ENCODE measurements around the gene THEM5.
"Not testable (repeated sequence)": the region's sequence is repeated elsewhere in the genome, so short reads cannot be mapped to it uniquely, and the experiment has no call there.

The THEM5 gene

DNA sequence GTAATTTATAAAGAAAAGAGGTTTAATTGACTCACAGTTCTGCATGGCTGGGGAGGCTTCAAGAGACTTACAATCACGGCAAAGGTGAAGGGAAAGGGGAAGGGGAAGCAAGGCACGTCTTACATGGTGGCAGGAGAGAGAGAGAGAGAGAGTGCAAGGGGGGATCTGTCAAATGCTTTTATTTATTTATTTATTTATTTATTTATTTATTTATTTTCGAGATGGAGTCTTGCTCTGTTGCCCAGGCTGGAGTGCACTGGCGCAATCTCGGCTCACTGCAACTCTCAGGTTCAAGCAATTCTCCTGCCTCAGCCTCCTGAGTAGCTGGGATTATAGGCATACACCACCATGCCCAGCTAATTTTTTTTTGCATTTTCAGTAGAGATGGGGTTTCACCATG is 29.4 kb upstream of the THEM5 start:
- H4K20me1 ChIP-seq (ENCODE audit: insufficient read depth, low read length); ATAC-seq (ENCODE audit: insufficient read depth, low read depth); H3K27ac ChIP-seq (ENCODE audit: low read length); DNase-seq; H3K4me3 ChIP-seq (ENCODE audit: low read depth in 1 of 2, low read length in 2 of 2); H3K4me1 ChIP-seq (ENCODE audit: insufficient read depth, low read length); H3K4me2 ChIP-seq (ENCODE audit: insufficient read depth, low read length); H2AFZ ChIP-seq (ENCODE audit: low read depth, low read length); H3K27me3 ChIP-seq (ENCODE audit: insufficient read depth, low read length, poor library complexity); H3K36me3 ChIP-seq (ENCODE audit: insufficient read depth, low read length); H3K9me3 ChIP-seq (ENCODE audit: insufficient read depth, low read length, severe bottlenecking); H3K9ac ChIP-seq (ENCODE audit: low read depth, low read length); H3K79me2 ChIP-seq (ENCODE audit: insufficient read depth, low read length): not testable (repeated sequence)

DNA sequence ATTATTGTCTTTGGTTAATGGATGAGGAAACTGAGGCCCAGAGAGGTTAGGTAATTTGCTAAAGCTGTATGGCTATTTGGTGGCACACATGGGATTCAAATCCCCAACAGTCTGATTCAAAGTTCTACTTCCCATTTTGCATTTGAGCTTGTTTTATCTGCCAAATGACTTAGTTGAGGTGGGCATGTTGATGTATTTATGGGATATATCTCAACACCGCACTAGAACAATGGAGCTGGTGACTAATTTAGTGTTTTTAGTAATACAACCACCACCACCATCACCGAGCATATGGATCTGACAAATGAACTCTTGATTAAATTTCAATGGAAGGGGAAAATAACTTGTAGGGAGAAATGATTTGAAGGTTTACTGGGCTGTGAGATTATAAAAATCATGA is 29.0 kb upstream of the THEM5 start:
- Histone ChIP-seq H3K9me3 (ENCODE audit: insufficient read depth, low read length, severe bottlenecking) (no peaks in the 10 kb centered on the region), H3K4me1 (ENCODE audit: insufficient read depth, low read length) (no peaks in the 10 kb centered on the region), H3K36me3 (ENCODE audit: insufficient read depth, low read length) (no peaks in the 10 kb centered on the region), H3K79me2 (ENCODE audit: insufficient read depth, low read length) (no peaks in the 10 kb centered on the region), H4K20me1 (ENCODE audit: insufficient read depth, low read length) (no peaks in the 10 kb centered on the region), H3K9ac (ENCODE audit: low read depth, low read length) (no peak overlapping the region), H3K27ac (ENCODE audit: low read length) (no peak overlapping the region), H3K4me3 (ENCODE audit: low read depth in 1 of 2, low read length in 2 of 2) (no peak overlapping the region), H3K27me3 (ENCODE audit: insufficient read depth, low read length, poor library complexity) (peaks cover 6% of the 10 kb centered on the region), H3K4me2 (ENCODE audit: insufficient read depth, low read length) (no peak overlapping the region), H2AFZ (ENCODE audit: low read depth, low read length) (no peak overlapping the region)
- no peak for DNase-seq
- TF ChIP-seq, protein P1, sequence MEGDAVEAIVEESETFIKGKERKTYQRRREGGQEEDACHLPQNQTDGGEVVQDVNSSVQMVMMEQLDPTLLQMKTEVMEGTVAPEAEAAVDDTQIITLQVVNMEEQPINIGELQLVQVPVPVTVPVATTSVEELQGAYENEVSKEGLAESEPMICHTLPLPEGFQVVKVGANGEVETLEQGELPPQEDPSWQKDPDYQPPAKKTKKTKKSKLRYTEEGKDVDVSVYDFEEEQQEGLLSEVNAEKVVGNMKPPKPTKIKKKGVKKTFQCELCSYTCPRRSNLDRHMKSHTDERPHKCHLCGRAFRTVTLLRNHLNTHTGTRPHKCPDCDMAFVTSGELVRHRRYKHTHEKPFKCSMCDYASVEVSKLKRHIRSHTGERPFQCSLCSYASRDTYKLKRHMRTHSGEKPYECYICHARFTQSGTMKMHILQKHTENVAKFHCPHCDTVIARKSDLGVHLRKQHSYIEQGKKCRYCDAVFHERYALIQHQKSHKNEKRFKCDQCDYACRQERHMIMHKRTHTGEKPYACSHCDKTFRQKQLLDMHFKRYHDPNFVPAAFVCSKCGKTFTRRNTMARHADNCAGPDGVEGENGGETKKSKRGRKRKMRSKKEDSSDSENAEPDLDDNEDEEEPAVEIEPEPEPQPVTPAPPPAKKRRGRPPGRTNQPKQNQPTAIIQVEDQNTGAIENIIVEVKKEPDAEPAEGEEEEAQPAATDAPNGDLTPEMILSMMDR (IDR thresholded peaks at IDR 0.05; ENCODE audit: borderline replicate concordance, extremely low read depth, low read length, poor library complexity, severe bottlenecking) = no peak
- TF ChIP-seq EZH2 (IDR thresholded peaks at IDR 0.05; ENCODE audit: borderline replicate concordance, low read depth, low read length, severe bottlenecking) = no peak
- no peak for ATAC-seq (ENCODE audit: insufficient read depth, low read depth)

DNA sequence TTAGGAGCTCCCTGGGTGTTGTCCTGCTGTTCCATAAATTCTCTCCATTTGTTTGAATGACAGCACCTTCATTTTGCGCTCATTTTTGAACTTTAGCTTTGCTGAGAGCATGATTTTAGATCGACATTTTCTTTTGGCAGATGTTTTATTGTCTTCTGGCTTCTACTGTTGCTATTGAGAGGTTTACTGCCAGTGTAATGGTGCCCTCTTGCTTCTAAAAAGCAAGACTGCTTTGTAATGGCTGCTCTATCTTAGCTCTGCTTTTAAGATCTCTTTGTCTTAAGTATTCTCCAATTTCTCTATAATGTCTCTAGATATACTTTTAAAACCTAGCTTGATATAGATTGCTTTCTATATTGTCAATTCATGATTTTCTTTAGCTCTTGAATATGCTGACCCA is 28.0 kb upstream of the THEM5 start:
- TF ChIP-seq, protein P1 (IDR thresholded peaks at IDR 0.05; ENCODE audit: borderline replicate concordance, extremely low read depth, low read length, poor library complexity, severe bottlenecking) = peak; percentile 52
- TF ChIP-seq EZH2 (IDR thresholded peaks at IDR 0.05; ENCODE audit: borderline replicate concordance, low read depth, low read length, severe bottlenecking) = no peak
- Histone ChIP-seq H3K4me3 (ENCODE audit: low read depth in 1 of 2, low read length in 2 of 2) (no peak overlapping the region), H3K79me2 (ENCODE audit: insufficient read depth, low read length) (no peaks in the 10 kb centered on the region), H3K4me1 (ENCODE audit: insufficient read depth, low read length) (no peaks in the 10 kb centered on the region), H3K9me3 (ENCODE audit: insufficient read depth, low read length, severe bottlenecking) (no peaks in the 10 kb centered on the region), H4K20me1 (ENCODE audit: insufficient read depth, low read length) (no peaks in the 10 kb centered on the region), H3K9ac (ENCODE audit: low read depth, low read length) (no peak overlapping the region), H2AFZ (ENCODE audit: low read depth, low read length) (no peak overlapping the region), H3K36me3 (ENCODE audit: insufficient read depth, low read length) (no peaks in the 10 kb centered on the region), H3K4me2 (ENCODE audit: insufficient read depth, low read length) (no peak overlapping the region), H3K27me3 (ENCODE audit: insufficient read depth, low read length, poor library complexity) (peaks cover 9% of the 10 kb centered on the region), H3K27ac (ENCODE audit: low read length) (no peak overlapping the region)
- ATAC-seq (ENCODE audit: insufficient read depth, low read depth) (no peak), DNase-seq (no peak)

DNA sequence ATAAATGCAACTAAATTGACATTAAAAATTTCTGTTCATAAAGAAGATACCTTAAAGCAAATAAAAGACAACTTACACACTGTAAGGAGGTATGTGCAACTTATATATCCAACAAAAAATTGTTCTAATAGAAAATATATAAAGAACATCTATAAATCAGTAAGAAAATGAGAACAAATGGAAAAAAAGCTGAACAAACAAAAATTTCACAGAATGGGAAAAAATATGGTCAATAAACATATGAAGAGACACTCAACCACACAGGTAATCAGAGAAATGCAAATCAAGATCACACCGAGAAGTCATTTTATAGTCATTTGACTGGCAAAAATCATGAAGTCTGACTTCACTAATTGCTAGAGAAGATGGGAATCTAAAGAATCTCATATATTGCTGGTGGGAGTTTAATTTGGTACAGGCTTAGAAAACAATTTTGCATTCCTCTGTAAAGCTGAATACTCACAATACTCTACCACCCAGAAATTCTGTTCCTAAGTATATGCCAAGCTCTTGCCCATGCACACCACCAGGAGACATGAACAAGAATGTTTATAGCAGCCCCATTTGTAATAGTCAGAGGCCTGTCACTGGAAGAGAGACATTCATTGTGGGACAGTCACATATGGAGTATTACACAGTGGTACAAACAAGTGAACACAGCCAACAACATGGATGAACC is 22.0 kb upstream of the THEM5 start:
- H3K79me2 ChIP-seq (ENCODE audit: insufficient read depth, low read length) = no peaks in the 10 kb centered on the region
- H3K4me3 ChIP-seq (ENCODE audit: low read depth in 1 of 2, low read length in 2 of 2) = no peak overlapping the region
- ATAC-seq (ENCODE audit: insufficient read depth, low read depth) = no peak
- no peak for DNase-seq
- H3K27ac ChIP-seq (ENCODE audit: low read length) = no peak overlapping the region
- H3K9me3 ChIP-seq (ENCODE audit: insufficient read depth, low read length, severe bottlenecking) = no peaks in the 10 kb centered on the region
- no peak for TF ChIP-seq EZH2 (IDR thresholded peaks at IDR 0.05; ENCODE audit: borderline replicate concordance, low read depth, low read length, severe bottlenecking)
- TF ChIP-seq, protein P1 (IDR thresholded peaks at IDR 0.05; ENCODE audit: borderline replicate concordance, extremely low read depth, low read length, poor library complexity, severe bottlenecking) = no peak
- no peaks in the 10 kb centered on the region for H3K36me3 ChIP-seq (ENCODE audit: insufficient read depth, low read length)
- H3K27me3 ChIP-seq (ENCODE audit: insufficient read depth, low read length, poor library complexity) = peaks cover 13% of the 10 kb centered on the region
- H4K20me1 ChIP-seq (ENCODE audit: insufficient read depth, low read length) = no peaks in the 10 kb centered on the region
- no peak overlapping the region for H3K4me2 ChIP-seq (ENCODE audit: insufficient read depth, low read length)
- H3K9ac ChIP-seq (ENCODE audit: low read depth, low read length) = no peak overlapping the region
- no peak overlapping the region for H2AFZ ChIP-seq (ENCODE audit: low read depth, low read length)
- H3K4me1 ChIP-seq (ENCODE audit: insufficient read depth, low read length) = peaks cover 9% of the 10 kb centered on the region

DNA sequence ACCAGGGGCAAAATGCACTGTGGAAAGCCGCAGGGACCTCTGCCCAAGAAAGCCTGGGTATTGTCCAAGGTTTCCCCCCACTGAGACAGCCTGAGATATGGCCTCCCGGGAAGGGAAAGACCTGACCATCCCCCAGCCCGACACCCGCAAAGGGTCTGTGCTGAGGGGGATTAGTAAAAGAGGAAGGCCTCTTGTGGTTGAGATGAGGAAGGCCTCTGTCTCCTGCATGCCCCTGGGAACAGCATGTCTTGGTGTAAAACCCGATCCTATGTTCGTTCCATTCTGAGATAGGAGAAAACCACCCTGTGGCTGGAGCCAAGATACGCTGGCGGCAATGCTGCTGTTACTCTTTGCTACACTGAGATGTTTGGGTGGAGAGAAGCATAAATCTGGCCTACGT is 19.3 kb upstream of the THEM5 start:
- not testable (repeated sequence) for H3K27me3 ChIP-seq (ENCODE audit: insufficient read depth, low read length, poor library complexity); H3K36me3 ChIP-seq (ENCODE audit: insufficient read depth, low read length); ATAC-seq (ENCODE audit: insufficient read depth, low read depth); H3K4me1 ChIP-seq (ENCODE audit: insufficient read depth, low read length); H3K9ac ChIP-seq (ENCODE audit: low read depth, low read length); H3K79me2 ChIP-seq (ENCODE audit: insufficient read depth, low read length); H3K9me3 ChIP-seq (ENCODE audit: insufficient read depth, low read length, severe bottlenecking); H3K4me2 ChIP-seq (ENCODE audit: insufficient read depth, low read length); H3K27ac ChIP-seq (ENCODE audit: low read length); H2AFZ ChIP-seq (ENCODE audit: low read depth, low read length); H3K4me3 ChIP-seq (ENCODE audit: low read depth in 1 of 2, low read length in 2 of 2); H4K20me1 ChIP-seq (ENCODE audit: insufficient read depth, low read length); DNase-seq
